CD4-positive, alpha-beta T cell treated with Interleukin-17A for 4 hours (primary cell): Measurements from ENCODE around the gene PDK2.
A peak's percentile ranks its signal among the peaks of the same experiment; 100 is the strongest.

ENCODE experiments used
- DNase-seq: peaks from one replicate; pipeline ENCODE4 v3.0.0-alpha.2; 2020; ENCODE audit warnings: mixed read lengths

The PDK2 gene

GRCh38 chr17:50120475-50121253 lies 25.5 kb downstream of the PDK2 start:
- DNase-seq: no peak

GRCh38 chr17:50122945-50123344 lies 27.8 kb downstream of the PDK2 start:
- no peak for DNase-seq

- no peak for DNase-seq
Observed at GRCh38 chr17:50123649-50124349, 28.6 kb downstream of the PDK2 start.

- DNase-seq: no peak
Observed at GRCh38 chr17:50125420-50125997, 30.4 kb downstream of the PDK2 start.

GRCh38 chr17:50127697-50128361 lies 32.7 kb downstream of the PDK2 start:
- no peak for DNase-seq

- no peak for DNase-seq
Observed at GRCh38 chr17:50128441-50129352, 33.5 kb downstream of the PDK2 start.

- DNase-seq: no peak
Observed at GRCh38 chr17:50129353-50129727, 34.2 kb downstream of the PDK2 start.

- peak; percentile 66 for DNase-seq
Observed at GRCh38 chr17:50129728-50130558, 34.8 kb downstream of the PDK2 start, which contains the start of gene SAMD14. Gene SAMD14, minus strand, starts transcription at chr17:50130160. Its CDS starts 5,201 bp downstream, at chr17:50124959.

GRCh38 chr17:50130559-50131305 lies 35.6 kb downstream of the PDK2 start:
- DNase-seq: no peak

- no peak for DNase-seq
Observed at GRCh38 chr17:50132104-50132794, 37.1 kb downstream of the PDK2 start.

GRCh38 chr17:50133028-50133768 lies 38.0 kb downstream of the PDK2 start:
- no peak for DNase-seq

GRCh38 chr17:50133769-50134099 lies 38.6 kb downstream of the PDK2 start:
- no peak for DNase-seq

- no peak for DNase-seq
Observed at GRCh38 chr17:50134206-50135110, 39.3 kb downstream of the PDK2 start.

- DNase-seq: no peak
Observed at GRCh38 chr17:50135316-50136095, 40.4 kb downstream of the PDK2 start.

- DNase-seq: no peak
Observed at GRCh38 chr17:50136096-50136687, 41.0 kb downstream of the PDK2 start.

- no peak for DNase-seq
Observed at GRCh38 chr17:50137042-50137441, 41.9 kb downstream of the PDK2 start.
